GM19193 (cell line): ENCODE measurements around the gene ZSWIM1.

Source experiments
- POLR2A ChIP-seq: IDR thresholded peaks from 4 replicates; pipeline ENCODE4 v1.6.1; 2011; ENCODE audit not compliant: insufficient read depth, insufficient read length; ENCODE audit errors: extremely low read depth

The ZSWIM1 gene

GRCh38 chr20:45848421-45848820 is 32.6 kb upstream of the ZSWIM1 start:
- TF ChIP-seq POLR2A = no peak

- no peak for TF ChIP-seq POLR2A
Measured at GRCh38 chr20:45848969-45849582, 32.0 kb upstream of the ZSWIM1 start.

- no peak for TF ChIP-seq POLR2A
Measured at GRCh38 chr20:45850238-45850637, 30.8 kb upstream of the ZSWIM1 start.

GRCh38 chr20:45850926-45851325 is 30.1 kb upstream of the ZSWIM1 start:
- TF ChIP-seq POLR2A = no peak

GRCh38 chr20:45851501-45851900 is 29.5 kb upstream of the ZSWIM1 start:
- no peak for TF ChIP-seq POLR2A

GRCh38 chr20:45852326-45852725 is 28.7 kb upstream of the ZSWIM1 start:
- TF ChIP-seq POLR2A = no peak

- no peak for TF ChIP-seq POLR2A
Measured at GRCh38 chr20:45853484-45853883, 27.5 kb upstream of the ZSWIM1 start.

- peak; percentile 94 for TF ChIP-seq POLR2A
Measured at GRCh38 chr20:45857114-45857881, 23.7 kb upstream of the ZSWIM1 start, which contains the start of the genes ACOT8 and ZSWIM3. TSS of gene ACOT8 (minus strand) at chr20:45857392. CDS start at chr20:45857315, 77 bp downstream. TSS of gene ZSWIM3 (plus strand) at chr20:45857614. CDS start at chr20:45857826, 212 bp downstream.

GRCh38 chr20:45857882-45858216 is 23.2 kb upstream of the ZSWIM1 start:
- TF ChIP-seq POLR2A = no peak

GRCh38 chr20:45859916-45860315 is 21.1 kb upstream of the ZSWIM1 start:
- no peak for TF ChIP-seq POLR2A

- no peak for TF ChIP-seq POLR2A
Measured at GRCh38 chr20:45860560-45861220, 20.3 kb upstream of the ZSWIM1 start.

- no peak for TF ChIP-seq POLR2A
Measured at GRCh38 chr20:45861221-45862075, 19.6 kb upstream of the ZSWIM1 start.

GRCh38 chr20:45863543-45864470 is 17.2 kb upstream of the ZSWIM1 start:
- no peak for TF ChIP-seq POLR2A

- TF ChIP-seq POLR2A = no peak
Measured at GRCh38 chr20:45866454-45866853, 14.6 kb upstream of the ZSWIM1 start.
